Gastroesophageal sphincter (tissue), 4 donors: ENCODE results near the gene CD300A. TPM values are rescaled to one million over a fixed set of nuclear protein-coding genes. Genes with fewer than 3 reads are reported as not detected.

ENCODE experiments used
- ATAC-seq: fragments of 150-250 bp; one replicate; pipeline ENCODE4 v1.9.1; 2016; ENCODE audit warnings: mild to moderate bottlenecking, moderate library complexity
- H3K27ac ChIP-seq, 4 donors: fragments of 200-600 bp; sonication (generic) in 3 of 4; 1 replicate in 3 of 4; 2 replicates in 1 of 4; pipeline ENCODE4 v1.5.1; 2016 to 2019
- H3K27me3 ChIP-seq: fragments of 200-600 bp; sonication (generic); one replicate; pipeline ENCODE4 v1.5.1; 2019
- H3K36me3 ChIP-seq, 2 donors: fragments of 200-600 bp; sonication (generic); one replicate each; pipeline ENCODE4 v1.5.1; 2019; ENCODE audit warnings: control low read depth in 1 of 2
- H3K4me1 ChIP-seq, 3 donors: fragments of 200-600 bp; sonication (generic); 1 replicate in 2 of 3; 2 replicates in 1 of 3; pipeline ENCODE4 v1.5.1; 2016 to 2019; ENCODE audit warnings: control low read depth in 2 of 3
- H3K4me3 ChIP-seq, 2 donors: fragments of 200-600 bp; sonication (generic); one replicate each; pipeline ENCODE4 v1.5.1; 2019; ENCODE audit warnings: mild to moderate bottlenecking in 1 of 2, moderate library complexity in 1 of 2
- H3K9me3 ChIP-seq, 3 donors: fragments of 200-600 bp; sonication (generic); one replicate each; pipeline ENCODE4 v1.5.1; 2017 to 2019; ENCODE audit warnings: control low read depth in 2 of 3
- EP300 ChIP-seq: sonication (generic); formaldehyde crosslinking; IDR thresholded peaks from one replicate; pipeline ENCODE4 v1.6.1; 2017; ENCODE audit warnings: antibody characterized with exemption, mild to moderate bottlenecking
- POLR2A ChIP-seq, 2 donors: fragments of 450-650 bp; IDR thresholded peaks; one replicate each; pipeline ENCODE4 v1.6.1; 2017; ENCODE audit warnings: antibody characterized with exemption in 2 of 2, mild to moderate bottlenecking in 2 of 2, moderate library complexity in 1 of 2
- POLR2AphosphoS5 ChIP-seq: sonication (generic); formaldehyde crosslinking; IDR thresholded peaks from one replicate; pipeline ENCODE4 v1.6.1; 2017; ENCODE audit warnings: antibody characterized with exemption
- WGBS, 2 donors: methylation state at CpG; one replicate each; pipeline ENCODE4 v1.1.5; 2018; ENCODE audit warnings: low coverage in 1 of 2; 5-methylcytosine and 5-hydroxymethylcytosine counted together
- total RNA-seq, 4 donors: library from RNA; depleted of rRNA; stranded (reverse); fragments of >200 nt; gene quantifications; one replicate each; pipeline ENCODE4 v1.1.0, GENCODE V29; 2016
- TF ChIP-seq, protein P1 (sequence below), 4 experiments: fragments of 200-600 bp in 2 of 4; fragments of 450-650 bp in 2 of 4; sonication (generic) in 1 of 4; IDR thresholded peaks; one replicate each; pipeline ENCODE4 v1.5.1; 2017 to 2019; ENCODE audit warnings: antibody characterized with exemption in 4 of 4, mild to moderate bottlenecking in 2 of 4, moderate library complexity in 2 of 4

The CD300A gene
- total RNA-seq, 4 donors from 2014 or later: 2.0 to 5.8 (median 3.1) TPM

DNA sequence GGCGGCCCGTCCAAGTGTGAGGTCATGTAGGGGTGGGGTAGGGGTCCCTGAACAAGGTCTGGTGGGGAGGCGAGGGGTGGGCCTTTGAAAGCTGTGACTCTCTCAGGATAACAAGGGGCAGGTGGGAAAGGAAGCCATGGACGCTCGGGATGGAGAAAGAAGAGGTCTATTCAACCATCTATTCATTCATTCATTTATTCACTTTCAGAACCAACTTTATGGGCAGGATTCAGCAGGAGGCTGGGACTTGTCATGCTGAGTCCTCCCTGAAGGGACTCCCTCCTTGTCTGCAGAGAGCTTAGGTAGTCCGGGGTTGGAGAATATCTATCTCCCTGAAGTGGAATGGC is 8.6 kb upstream of the CD300A start:
- Histone ChIP-seq H3K9me3 (no peaks in the 10 kb centered on the region), H3K4me3 (no peak overlapping the region), H3K27ac (no peak overlapping the region), H3K4me1 (peaks cover 0 to 38% (median 18%) of the 10 kb centered on the region in 3 donors), H3K36me3 (no peaks in the 10 kb centered on the region), H3K27me3 (peaks cover 13% of the 10 kb centered on the region)
- WGBS, 2 donors: 30 to 60% methylated on average over 4 to 5 of the region's 6 CpGs
- ATAC-seq: no peak
- TF ChIP-seq POLR2A (IDR thresholded peaks at IDR 0.05): no peak
- no peak for TF ChIP-seq EP300
- TF ChIP-seq, protein P1, sequence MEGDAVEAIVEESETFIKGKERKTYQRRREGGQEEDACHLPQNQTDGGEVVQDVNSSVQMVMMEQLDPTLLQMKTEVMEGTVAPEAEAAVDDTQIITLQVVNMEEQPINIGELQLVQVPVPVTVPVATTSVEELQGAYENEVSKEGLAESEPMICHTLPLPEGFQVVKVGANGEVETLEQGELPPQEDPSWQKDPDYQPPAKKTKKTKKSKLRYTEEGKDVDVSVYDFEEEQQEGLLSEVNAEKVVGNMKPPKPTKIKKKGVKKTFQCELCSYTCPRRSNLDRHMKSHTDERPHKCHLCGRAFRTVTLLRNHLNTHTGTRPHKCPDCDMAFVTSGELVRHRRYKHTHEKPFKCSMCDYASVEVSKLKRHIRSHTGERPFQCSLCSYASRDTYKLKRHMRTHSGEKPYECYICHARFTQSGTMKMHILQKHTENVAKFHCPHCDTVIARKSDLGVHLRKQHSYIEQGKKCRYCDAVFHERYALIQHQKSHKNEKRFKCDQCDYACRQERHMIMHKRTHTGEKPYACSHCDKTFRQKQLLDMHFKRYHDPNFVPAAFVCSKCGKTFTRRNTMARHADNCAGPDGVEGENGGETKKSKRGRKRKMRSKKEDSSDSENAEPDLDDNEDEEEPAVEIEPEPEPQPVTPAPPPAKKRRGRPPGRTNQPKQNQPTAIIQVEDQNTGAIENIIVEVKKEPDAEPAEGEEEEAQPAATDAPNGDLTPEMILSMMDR (IDR thresholded peaks at IDR 0.05): no peak
- TF ChIP-seq POLR2AphosphoS5: no peak

DNA sequence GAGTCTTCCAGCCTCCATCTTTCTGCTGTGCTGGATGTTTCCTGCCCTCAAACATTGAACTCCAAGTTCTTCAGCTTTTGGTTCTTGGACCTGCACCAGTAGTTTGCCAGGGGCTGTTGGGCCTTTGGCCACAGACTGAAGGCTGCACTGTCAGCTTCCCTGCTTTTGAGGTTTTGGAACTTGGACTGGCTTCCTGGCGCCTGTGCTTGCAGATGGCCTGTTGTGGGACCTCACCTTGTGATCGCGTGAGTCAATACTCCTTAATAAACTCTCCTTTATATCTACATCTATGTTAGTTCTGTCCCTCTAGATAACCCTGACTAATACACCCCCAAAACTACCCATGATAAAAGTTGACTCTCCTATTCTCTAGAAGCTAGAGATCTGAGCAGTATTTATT is 7.6 kb upstream of the CD300A start:
- H3K36me3 ChIP-seq: no peaks in the 10 kb centered on the region
- no peak overlapping the region for H3K4me3 ChIP-seq
- H3K4me1 ChIP-seq: peaks cover 0 to 28% (median 8%) of the 10 kb centered on the region in 3 donors
- 75% methylated on average over 3 of the region's 3 CpGs; no CpG with 5 or more reads in 1 of the 2 donors for WGBS, 2 donors
- no peak for ATAC-seq
- TF ChIP-seq POLR2A (IDR thresholded peaks at IDR 0.05) (no peak), EP300 (no peak), POLR2AphosphoS5 (no peak)
- TF ChIP-seq, protein P1 (IDR thresholded peaks at IDR 0.05): no peak
- H3K27ac ChIP-seq: no peak overlapping the region
- no peaks in the 10 kb centered on the region for H3K9me3 ChIP-seq
- peaks cover 15% of the 10 kb centered on the region for H3K27me3 ChIP-seq

DNA sequence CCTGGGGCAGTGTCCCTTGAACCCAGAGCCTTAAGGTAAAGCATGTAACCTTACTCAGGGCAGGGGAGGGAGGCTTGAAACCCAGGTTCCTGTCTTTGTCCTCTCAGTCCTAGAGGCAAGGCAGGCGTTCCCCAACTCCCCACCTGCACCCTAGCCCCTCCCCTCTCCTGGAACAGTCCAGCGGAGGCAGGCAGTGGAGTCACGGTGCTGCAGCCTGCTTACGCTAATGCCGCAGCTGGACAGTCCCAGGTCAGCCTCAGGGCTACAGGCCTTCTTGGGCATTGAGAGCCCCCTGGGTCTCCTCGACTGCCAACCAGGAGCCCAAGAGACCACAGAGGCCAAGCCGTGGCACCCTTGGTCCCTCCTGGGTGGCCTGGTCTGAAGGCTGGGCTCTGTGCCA is 6.8 kb upstream of the CD300A start:
- Histone ChIP-seq H3K4me3 (no peak overlapping the region), H3K27me3 (peaks cover 15% of the 10 kb centered on the region), H3K27ac (no peak overlapping the region), H3K4me1 (peaks cover 0 to 22% (median 4%) of the 10 kb centered on the region in 3 donors), H3K36me3 (no peaks in the 10 kb centered on the region), H3K9me3 (no peaks in the 10 kb centered on the region)
- 47 to 66% methylated on average over 2 to 4 of the region's 7 CpGs for WGBS, 2 donors
- no peak for ATAC-seq
- TF ChIP-seq, protein P1 (IDR thresholded peaks at IDR 0.05): no peak
- TF ChIP-seq POLR2A (IDR thresholded peaks at IDR 0.05) (no peak), POLR2AphosphoS5 (no peak), EP300 (no peak)

DNA sequence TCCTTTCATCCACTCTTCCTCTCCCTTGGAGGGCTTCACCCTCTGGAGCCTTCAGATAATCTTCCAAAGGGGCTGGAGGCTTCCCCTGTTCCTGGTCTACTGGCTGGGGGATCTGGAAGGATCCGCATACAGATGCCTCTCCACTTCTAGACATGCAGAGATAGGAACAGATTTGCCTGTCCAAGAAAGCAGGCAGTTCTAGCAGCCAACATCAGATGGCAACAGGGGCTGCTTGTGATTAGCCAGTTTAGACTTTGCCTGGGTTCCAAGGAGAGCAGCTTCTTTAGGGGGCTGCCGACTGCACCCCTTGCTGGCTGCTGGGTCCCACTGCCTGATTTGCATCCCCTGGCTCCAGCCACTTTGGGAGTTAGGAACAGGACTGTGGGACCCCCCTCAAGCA is 6.2 kb upstream of the CD300A start:
- peaks cover 15% of the 10 kb centered on the region for H3K27me3 ChIP-seq
- H3K27ac ChIP-seq: no peak overlapping the region
- H3K9me3 ChIP-seq: no peaks in the 10 kb centered on the region
- ATAC-seq: no peak
- H3K4me3 ChIP-seq: no peak overlapping the region
- H3K36me3 ChIP-seq: no peaks in the 10 kb centered on the region
- H3K4me1 ChIP-seq: peaks cover 0 to 16% (median 0%) of the 10 kb centered on the region in 3 donors
- WGBS, 2 donors: 83% methylated on average over 1 of the region's 2 CpGs; no CpG with 5 or more reads in 1 of the 2 donors
- TF ChIP-seq, protein P1 (IDR thresholded peaks at IDR 0.05): no peak

DNA sequence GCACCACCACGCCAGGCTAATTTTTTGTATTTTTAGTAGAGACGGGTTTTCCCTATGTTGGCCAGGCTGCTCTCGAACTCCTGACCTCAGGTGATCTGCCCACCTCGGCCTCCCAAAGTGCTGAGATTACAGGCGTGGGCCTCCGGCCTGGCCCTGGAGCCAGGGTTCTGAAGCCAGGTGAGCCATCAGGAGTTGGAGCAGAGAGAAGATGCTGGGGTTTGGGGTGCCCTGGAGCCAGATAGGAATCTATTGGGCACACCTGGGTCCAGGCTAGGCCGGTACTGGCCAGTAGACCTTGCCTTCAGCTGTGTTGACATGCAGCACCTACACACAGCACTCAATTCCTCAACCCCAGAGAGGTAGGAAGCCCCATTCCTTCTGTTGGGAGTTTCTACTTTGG is 5.4 kb upstream of the CD300A start:
- Histone ChIP-seq H3K36me3 (no peaks in the 10 kb centered on the region), H3K27ac (no peak overlapping the region), H3K27me3 (peaks cover 21% of the 10 kb centered on the region), H3K4me1 (peaks cover 0 to 14% (median 0%) of the 10 kb centered on the region in 3 donors), H3K9me3 (no peaks in the 10 kb centered on the region), H3K4me3 (no peak overlapping the region)
- ATAC-seq: no peak
- 90 to 100% methylated on average over 2 to 3 of the region's 7 CpGs for WGBS, 2 donors
- TF ChIP-seq POLR2A (IDR thresholded peaks at IDR 0.05): no peak
- TF ChIP-seq EP300: no peak
- no peak for TF ChIP-seq POLR2AphosphoS5
- TF ChIP-seq, protein P1 (IDR thresholded peaks at IDR 0.05): no peak
